ENCODE measurements around the gene BRIP1. TPM values are rescaled to one million over a fixed set of nuclear protein-coding genes. Genes with fewer than 3 reads are reported as not detected.
"Not testable (repeated sequence)": the region's sequence is repeated elsewhere in the genome, so short reads cannot be mapped to it uniquely, and the experiment has no call there.

BRIP1 gene
- total RNA-seq, 1 experiment from 2014 or later: 30.2 TPM

DNA sequence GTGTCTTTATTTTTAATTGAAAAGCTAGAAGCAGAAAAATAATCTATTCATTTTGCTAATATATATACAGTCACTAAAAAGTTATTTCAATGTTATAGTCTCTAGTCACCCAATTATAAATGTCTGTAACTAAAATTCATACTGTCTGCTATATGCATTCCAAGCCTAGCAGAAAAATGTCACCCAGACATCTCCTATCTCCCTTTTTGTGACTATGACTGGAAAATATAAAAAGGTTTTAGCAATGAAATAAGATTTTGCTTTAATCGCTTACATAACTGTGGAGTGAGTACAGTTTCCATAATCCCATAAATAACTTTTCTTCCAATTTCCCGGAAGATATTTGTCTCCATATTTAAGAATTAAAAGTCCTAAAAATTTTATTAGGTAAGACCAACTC is 88.6 kb downstream of the BRIP1 start:
- TF ChIP-seq, protein P1, sequence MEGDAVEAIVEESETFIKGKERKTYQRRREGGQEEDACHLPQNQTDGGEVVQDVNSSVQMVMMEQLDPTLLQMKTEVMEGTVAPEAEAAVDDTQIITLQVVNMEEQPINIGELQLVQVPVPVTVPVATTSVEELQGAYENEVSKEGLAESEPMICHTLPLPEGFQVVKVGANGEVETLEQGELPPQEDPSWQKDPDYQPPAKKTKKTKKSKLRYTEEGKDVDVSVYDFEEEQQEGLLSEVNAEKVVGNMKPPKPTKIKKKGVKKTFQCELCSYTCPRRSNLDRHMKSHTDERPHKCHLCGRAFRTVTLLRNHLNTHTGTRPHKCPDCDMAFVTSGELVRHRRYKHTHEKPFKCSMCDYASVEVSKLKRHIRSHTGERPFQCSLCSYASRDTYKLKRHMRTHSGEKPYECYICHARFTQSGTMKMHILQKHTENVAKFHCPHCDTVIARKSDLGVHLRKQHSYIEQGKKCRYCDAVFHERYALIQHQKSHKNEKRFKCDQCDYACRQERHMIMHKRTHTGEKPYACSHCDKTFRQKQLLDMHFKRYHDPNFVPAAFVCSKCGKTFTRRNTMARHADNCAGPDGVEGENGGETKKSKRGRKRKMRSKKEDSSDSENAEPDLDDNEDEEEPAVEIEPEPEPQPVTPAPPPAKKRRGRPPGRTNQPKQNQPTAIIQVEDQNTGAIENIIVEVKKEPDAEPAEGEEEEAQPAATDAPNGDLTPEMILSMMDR (conservative IDR thresholded peaks at IDR 0.05; ENCODE audit: low read depth, low read length): no peak
- no peak for TF ChIP-seq EZH2 (IDR thresholded peaks at IDR 0.05; ENCODE audit: borderline replicate concordance, low read depth, low read length, poor library complexity, severe bottlenecking)
- H3K36me3 ChIP-seq (ENCODE audit: insufficient read depth, low read length, poor library complexity, severe bottlenecking): peaks cover 24% of the 10 kb centered on the region
- H3K27ac ChIP-seq (ENCODE audit: low read depth, low read length, poor library complexity, severe bottlenecking): no peak overlapping the region
- CTCF ChIA-PET: no interaction called here
- peaks cover 12% of the 10 kb centered on the region for H3K9me3 ChIP-seq (ENCODE audit: low read depth, low read length, poor library complexity, severe bottlenecking)
- no peaks in the 10 kb centered on the region for H3K27me3 ChIP-seq (replicated peaks; ENCODE audit: insufficient read depth, low read depth, low read length, poor library complexity)
- H3K4me3 ChIP-seq (ENCODE audit: low read depth, low read length, poor library complexity, severe bottlenecking): no peak overlapping the region
- BruUV-seq (replicated peaks): no TSS peak
- POLR2A ChIA-PET (ENCODE audit: low non-redundant PET): no interaction called here
- intact Hi-C loops (cut with micrococcal nuclease; ENCODE audit: unreplicated experiment): no loop called here
- DNase-seq (ENCODE audit: low spot score): no peak
- H3K4me1 ChIP-seq (ENCODE audit: insufficient read depth, low read length, poor library complexity, severe bottlenecking): no peaks in the 10 kb centered on the region

- H3K4me1 ChIP-seq (ENCODE audit: insufficient read depth, low read length, poor library complexity, severe bottlenecking); DNase-seq (ENCODE audit: low spot score); CTCF ChIA-PET; BruUV-seq (replicated peaks); H3K27ac ChIP-seq (ENCODE audit: low read depth, low read length, poor library complexity, severe bottlenecking); intact Hi-C loops (cut with micrococcal nuclease; ENCODE audit: unreplicated experiment); POLR2A ChIA-PET (ENCODE audit: low non-redundant PET); H3K4me3 ChIP-seq (ENCODE audit: low read depth, low read length, poor library complexity, severe bottlenecking); H3K27me3 ChIP-seq (replicated peaks; ENCODE audit: insufficient read depth, low read depth, low read length, poor library complexity): not testable (repeated sequence)
- Histone ChIP-seq H3K36me3 (ENCODE audit: insufficient read depth, low read length, poor library complexity, severe bottlenecking) (peaks cover 24% of the 10 kb centered on the region), H3K9me3 (ENCODE audit: low read depth, low read length, poor library complexity, severe bottlenecking) (peaks cover 12% of the 10 kb centered on the region)
These were observed 89.2 kb downstream of the BRIP1 start for GRCh38 chr17:61774087-61774486.

- Histone ChIP-seq H3K27me3 (replicated peaks; ENCODE audit: insufficient read depth, low read depth, low read length, poor library complexity) (no peaks in the 10 kb centered on the region), H3K4me1 (ENCODE audit: insufficient read depth, low read length, poor library complexity, severe bottlenecking) (no peaks in the 10 kb centered on the region), H3K36me3 (ENCODE audit: insufficient read depth, low read length, poor library complexity, severe bottlenecking) (peaks cover 13% of the 10 kb centered on the region), H3K27ac (ENCODE audit: low read depth, low read length, poor library complexity, severe bottlenecking) (no peak overlapping the region), H3K4me3 (ENCODE audit: low read depth, low read length, poor library complexity, severe bottlenecking) (no peak overlapping the region), H3K9me3 (ENCODE audit: low read depth, low read length, poor library complexity, severe bottlenecking) (peaks cover 12% of the 10 kb centered on the region)
- BruUV-seq (replicated peaks): no TSS peak
- no peak for TF ChIP-seq EZH2 (IDR thresholded peaks at IDR 0.05; ENCODE audit: borderline replicate concordance, low read depth, low read length, poor library complexity, severe bottlenecking)
- ChIA-PET POLR2A (ENCODE audit: low non-redundant PET) (no interaction called here), CTCF (no interaction called here)
- no peak for DNase-seq (ENCODE audit: low spot score)
- intact Hi-C loops (cut with micrococcal nuclease; ENCODE audit: unreplicated experiment): no loop called here
These were observed 92.4 kb downstream of the BRIP1 start for GRCh38 chr17:61770752-61771533.

DNA sequence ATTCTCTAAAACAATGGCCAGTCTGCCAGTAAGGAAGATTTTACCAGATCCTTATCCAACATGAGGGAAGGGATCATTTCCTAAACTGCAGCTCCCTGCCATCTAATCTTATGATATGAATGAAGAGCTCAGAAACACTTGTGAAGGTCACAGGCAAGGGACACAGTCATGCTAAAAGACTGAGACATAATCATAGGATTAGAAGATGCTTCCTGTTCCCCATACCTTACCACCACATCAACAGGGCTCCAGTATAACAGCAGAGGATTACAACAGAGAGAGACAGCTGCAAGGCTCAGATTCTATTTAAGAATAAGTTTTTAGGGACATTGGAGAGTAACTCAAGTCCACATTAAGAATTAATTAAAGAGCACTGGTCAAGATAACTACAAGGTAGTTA is 93.3 kb downstream of the BRIP1 start:
- Histone ChIP-seq H3K27me3 (replicated peaks; ENCODE audit: insufficient read depth, low read depth, low read length, poor library complexity) (no peaks in the 10 kb centered on the region), H3K36me3 (ENCODE audit: insufficient read depth, low read length, poor library complexity, severe bottlenecking) (peaks cover 10% of the 10 kb centered on the region), H3K4me3 (ENCODE audit: low read depth, low read length, poor library complexity, severe bottlenecking) (no peak overlapping the region), H3K27ac (ENCODE audit: low read depth, low read length, poor library complexity, severe bottlenecking) (no peak overlapping the region), H3K4me1 (ENCODE audit: insufficient read depth, low read length, poor library complexity, severe bottlenecking) (no peaks in the 10 kb centered on the region), H3K9me3 (ENCODE audit: low read depth, low read length, poor library complexity, severe bottlenecking) (peaks cover 12% of the 10 kb centered on the region)
- ChIA-PET CTCF (no interaction called here), POLR2A (ENCODE audit: low non-redundant PET) (no interaction called here)
- TF ChIP-seq EZH2 (IDR thresholded peaks at IDR 0.05; ENCODE audit: borderline replicate concordance, low read depth, low read length, poor library complexity, severe bottlenecking): no peak
- TF ChIP-seq, protein P1 (conservative IDR thresholded peaks at IDR 0.05; ENCODE audit: low read depth, low read length): no peak
- peak; percentile 21 for DNase-seq (ENCODE audit: low spot score)
- BruUV-seq (replicated peaks): no TSS peak
- intact Hi-C loops (cut with micrococcal nuclease; ENCODE audit: unreplicated experiment): no loop called here

Data from A673 (cell line).